IPS-20b (cell line): ENCODE data around the gene RIOK1.

Experiments used
- H3K27ac ChIP-seq: one replicate; pipeline ENCODE4 v1.5.1; 2013; ENCODE audit warnings: low read length
- H3K27me3 ChIP-seq: 2 replicates; pipeline ENCODE4 v1.6.1; 2013; ENCODE audit warnings: mild to moderate bottlenecking, low read length, inconsistent platforms; ENCODE audit not compliant: insufficient read depth
- H3K36me3 ChIP-seq: 2 replicates; pipeline ENCODE4 v1.6.1; 2013; ENCODE audit warnings: low read depth, mild to moderate bottlenecking, inconsistent platforms, low read length, moderate library complexity; ENCODE audit not compliant: insufficient read depth
- H3K4me1 ChIP-seq: 2 replicates; pipeline ENCODE4 v1.6.1; 2013; ENCODE audit warnings: mild to moderate bottlenecking, control low read depth, inconsistent platforms, low read length, moderate library complexity; ENCODE audit not compliant: insufficient read depth
- H3K4me3 ChIP-seq: 2 replicates; pipeline ENCODE4 v1.5.1; 2013; ENCODE audit warnings: mild to moderate bottlenecking, low read length, inconsistent platforms
- H3K9ac ChIP-seq: 2 replicates; pipeline ENCODE4 v1.6.1; 2013; ENCODE audit warnings: low read depth, mild to moderate bottlenecking, inconsistent platforms, low read length, moderate library complexity
- H3K9me3 ChIP-seq: 2 replicates; pipeline ENCODE4 v1.6.1; 2013; ENCODE audit warnings: mild to moderate bottlenecking, low read depth, low read length, inconsistent platforms; ENCODE audit not compliant: insufficient read depth

The RIOK1 gene

DNA sequence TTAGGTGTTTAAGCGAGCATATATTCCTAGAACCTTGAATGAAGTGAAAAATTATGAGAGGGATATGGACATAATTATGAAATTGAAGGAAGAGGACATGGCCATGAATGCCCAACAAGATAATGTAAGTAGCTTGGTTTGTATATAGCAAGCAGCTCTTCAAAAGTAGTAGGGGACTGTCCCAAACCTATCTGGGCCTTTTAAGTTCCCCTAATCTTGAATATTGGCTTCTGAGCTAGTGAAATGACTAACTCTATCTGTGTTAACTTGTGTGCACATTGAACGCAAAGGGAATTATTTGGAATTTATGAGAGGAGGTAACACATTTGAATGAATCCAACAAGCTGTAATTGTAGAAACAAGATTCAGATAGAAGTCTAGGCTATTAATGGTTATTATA lies 21.7 kb downstream of the RIOK1 start:
- H3K4me1 ChIP-seq: peaks cover 9% of the 10 kb centered on the region; the same call in 1 of the 2 replicates

DNA sequence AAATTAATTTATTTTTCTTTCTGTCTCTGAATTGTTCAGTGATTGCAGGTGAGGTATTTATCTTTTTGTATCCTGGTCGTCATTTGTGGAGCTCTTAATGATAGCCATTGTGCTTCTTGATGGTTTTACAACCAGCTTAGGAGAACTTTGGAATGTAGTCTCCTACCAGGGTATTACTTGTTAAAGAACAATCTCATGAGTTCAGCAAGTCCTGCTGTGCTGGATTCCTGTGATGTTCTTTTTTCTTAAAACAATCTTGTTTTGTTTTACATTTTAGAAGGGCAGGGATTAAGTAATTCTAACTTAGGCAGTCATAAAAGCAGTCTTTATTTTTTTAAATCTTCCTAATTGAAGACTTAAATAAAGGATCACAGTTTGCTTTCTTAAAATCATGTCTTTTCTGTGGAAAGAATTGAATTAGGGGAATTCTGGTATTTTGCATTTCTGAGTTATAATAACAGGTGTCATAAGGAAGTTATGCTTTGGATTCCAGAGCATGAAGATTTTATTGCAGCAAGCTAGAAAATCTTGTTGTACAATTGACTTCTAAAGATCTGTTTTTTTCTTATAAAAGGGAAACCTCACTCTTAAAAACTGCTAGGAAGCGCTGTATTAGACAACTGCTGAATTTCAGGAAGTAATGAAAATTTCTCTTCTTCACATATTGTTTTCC lies 23.7 kb downstream of the RIOK1 start:
- no peaks in the 10 kb centered on the region for H3K9me3 ChIP-seq
- H3K4me1 ChIP-seq: peaks cover 9% of the 10 kb centered on the region; the same call in 1 of the 2 replicates
- no peak overlapping the region for H3K9ac ChIP-seq
- H3K27me3 ChIP-seq: no peaks in the 10 kb centered on the region
- H3K27ac ChIP-seq: no peak overlapping the region
- peaks cover 93% of the 10 kb centered on the region for H3K36me3 ChIP-seq
- no peak overlapping the region for H3K4me3 ChIP-seq

More for the DNA sequence above, 21.7 kb downstream of the RIOK1 start:
- Histone ChIP-seq H3K27me3 (no peaks in the 10 kb centered on the region), H3K36me3 (peaks cover 93% of the 10 kb centered on the region), H3K9me3 (no peaks in the 10 kb centered on the region), H3K9ac (no peak overlapping the region), H3K4me3 (no peak overlapping the region), H3K27ac (no peak overlapping the region)

DNA sequence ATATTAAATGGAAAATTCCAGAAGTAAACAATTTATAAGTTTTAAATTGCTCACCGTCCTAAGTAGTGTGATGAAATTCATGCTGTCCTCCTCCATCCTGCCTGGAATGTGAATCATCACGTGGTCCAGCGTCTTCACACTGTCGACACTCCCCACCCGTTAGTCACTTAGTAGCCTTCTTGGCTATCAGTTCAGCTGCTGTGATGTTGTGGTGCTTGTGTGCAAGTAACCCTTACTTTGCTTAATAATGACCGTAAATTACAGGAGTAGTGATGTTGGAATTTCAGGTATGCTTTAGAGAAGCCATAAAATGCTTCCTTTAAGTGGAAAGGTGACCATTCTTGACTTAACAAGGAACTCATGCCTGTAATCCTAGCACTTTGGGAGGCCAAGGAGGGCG lies 25.2 kb downstream of the RIOK1 start:
- Histone ChIP-seq H3K36me3 (peaks cover 84% of the 10 kb centered on the region), H3K4me1 (peaks cover 9% of the 10 kb centered on the region; the same call in 1 of the 2 replicates), H3K4me3 (no peak overlapping the region), H3K27ac (no peak overlapping the region), H3K9me3 (no peaks in the 10 kb centered on the region), H3K27me3 (no peaks in the 10 kb centered on the region), H3K9ac (no peak overlapping the region)

DNA sequence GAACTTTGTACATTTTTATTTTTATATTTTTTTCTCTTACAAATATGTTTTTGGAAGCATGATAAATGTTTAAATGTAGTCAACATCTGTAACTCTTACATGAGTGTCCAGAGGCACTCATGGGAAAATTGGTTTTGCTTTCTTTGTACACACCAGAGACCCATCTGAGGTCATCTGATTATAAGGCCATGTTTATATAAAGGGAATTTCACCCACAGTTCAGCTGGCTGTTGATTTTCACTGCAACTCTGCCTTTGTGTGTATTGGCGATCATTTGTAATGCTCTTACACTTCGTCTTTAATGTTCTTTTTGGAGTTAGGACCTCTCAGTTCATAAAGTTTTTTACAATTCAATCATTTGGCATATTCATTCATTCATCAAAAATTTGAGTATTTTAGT lies 28.1 kb downstream of the RIOK1 start:
- no peak overlapping the region for H3K9ac ChIP-seq
- H3K27ac ChIP-seq: no peak overlapping the region
- peaks cover 56% of the 10 kb centered on the region for H3K36me3 ChIP-seq
- H3K4me3 ChIP-seq: no peak overlapping the region
- no peaks in the 10 kb centered on the region for H3K9me3 ChIP-seq
- peaks cover 17% of the 10 kb centered on the region for H3K4me1 ChIP-seq
- no peaks in the 10 kb centered on the region for H3K27me3 ChIP-seq

DNA sequence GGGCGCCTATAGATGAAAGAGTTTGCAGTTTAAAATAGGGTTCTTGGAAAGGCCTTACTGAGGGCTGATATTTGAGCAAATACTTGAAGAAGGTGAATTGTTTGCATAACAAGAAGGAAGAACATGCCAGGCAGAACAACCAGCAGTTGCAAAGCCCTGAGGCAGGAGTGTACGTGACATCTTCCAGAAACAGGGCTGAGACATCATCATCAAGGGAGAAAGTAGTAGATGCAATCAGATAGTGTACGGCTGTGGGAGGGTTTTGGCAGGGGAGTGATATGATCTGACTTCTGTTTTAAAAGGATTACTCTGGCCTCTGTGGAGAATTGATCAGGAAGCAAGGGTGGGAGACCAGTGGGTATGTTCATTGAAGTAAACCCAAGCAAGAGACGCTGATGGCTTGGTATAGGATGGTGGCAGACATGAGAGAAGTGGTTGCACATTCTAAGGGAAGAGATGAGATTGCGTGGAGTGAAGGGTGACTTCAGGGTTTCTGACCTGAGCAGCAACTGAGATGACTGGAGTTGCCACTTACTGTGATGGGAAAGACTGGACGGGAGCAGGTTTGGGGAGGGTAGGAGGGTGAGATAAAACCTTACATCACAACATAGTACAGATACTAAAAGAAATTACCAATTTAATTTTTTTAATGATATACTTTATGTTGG lies 28.8 kb downstream of the RIOK1 start:
- Histone ChIP-seq H3K9ac (no peak overlapping the region), H3K36me3 (peaks cover 51% of the 10 kb centered on the region), H3K4me3 (no peak overlapping the region), H3K4me1 (peaks cover 17% of the 10 kb centered on the region), H3K27ac (no peak overlapping the region), H3K9me3 (no peaks in the 10 kb centered on the region), H3K27me3 (no peaks in the 10 kb centered on the region)

DNA sequence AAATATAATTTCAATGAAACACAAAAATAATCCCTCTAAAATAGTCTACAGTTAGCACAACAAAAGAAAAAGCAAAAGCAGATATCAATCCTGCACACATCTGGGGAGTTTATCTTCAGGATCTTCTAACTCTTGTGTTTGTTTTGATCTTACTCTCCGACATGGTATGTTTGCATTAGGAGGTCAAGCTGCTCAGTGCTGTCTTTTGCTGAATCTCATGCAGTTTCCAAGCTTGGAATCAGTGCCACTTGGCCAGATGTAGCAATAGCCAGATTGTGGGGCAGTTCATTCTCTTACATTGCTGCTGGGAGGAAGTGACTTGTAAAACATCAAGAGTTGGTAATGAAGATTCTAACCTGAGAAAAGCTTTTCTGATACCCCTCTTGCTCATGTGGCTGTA lies 29.5 kb downstream of the RIOK1 start:
- Histone ChIP-seq H3K9ac (no peak overlapping the region), H3K4me1 (peaks cover 11% of the 10 kb centered on the region; the same call in 1 of the 2 replicates), H3K27ac (no peak overlapping the region), H3K36me3 (peaks cover 44% of the 10 kb centered on the region), H3K9me3 (no peaks in the 10 kb centered on the region), H3K4me3 (no peak overlapping the region), H3K27me3 (no peaks in the 10 kb centered on the region)

DNA sequence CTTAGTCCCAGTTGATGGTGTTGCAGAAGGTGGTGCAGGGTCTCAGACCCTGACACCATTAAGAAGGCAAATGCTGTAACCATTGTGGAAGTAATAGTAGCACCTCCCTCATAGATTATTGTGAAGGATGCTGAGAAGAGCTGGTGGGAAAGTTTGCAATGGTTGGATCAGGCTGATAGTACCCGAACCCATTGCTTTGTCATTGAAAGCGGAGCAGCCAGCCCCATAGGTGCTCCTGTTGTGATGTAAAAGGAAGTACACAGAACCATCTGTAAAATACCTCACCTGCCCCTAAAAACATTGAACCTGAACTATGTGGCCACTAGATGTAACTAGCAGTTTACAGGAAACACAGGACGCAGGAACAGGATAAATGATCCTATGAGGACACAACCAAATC lies 31.5 kb downstream of the RIOK1 start:
- Histone ChIP-seq H3K27me3 (no peaks in the 10 kb centered on the region), H3K4me3 (0 out of 2 replicates have a peak overlapping the region, but pooled peaks have one; percentile 9), H3K9me3 (no peaks in the 10 kb centered on the region), H3K4me1 (peaks cover 8% of the 10 kb centered on the region; the same call in 1 of the 2 replicates), H3K9ac (no peak overlapping the region), H3K27ac (no peak overlapping the region), H3K36me3 (peaks cover 24% of the 10 kb centered on the region)

DNA sequence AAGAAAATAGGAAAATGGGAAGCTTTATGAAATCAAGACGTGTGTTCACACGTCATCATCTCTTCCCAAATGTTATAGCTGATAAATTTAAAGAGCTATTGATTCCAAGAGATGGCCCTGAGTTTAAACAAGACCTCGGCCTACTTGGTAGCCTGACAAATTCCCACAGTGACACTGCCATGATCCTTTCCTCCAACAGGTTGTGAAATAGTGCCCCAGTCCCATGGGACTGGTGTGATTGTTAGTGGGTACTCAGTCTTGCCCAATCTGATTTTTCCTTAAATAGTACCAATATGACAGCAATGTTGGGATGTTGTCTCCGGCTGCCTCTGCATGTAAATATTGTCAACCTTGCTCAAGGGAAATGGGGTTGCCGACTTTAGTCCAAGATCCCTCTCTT lies 34.5 kb downstream of the RIOK1 start:
- Histone ChIP-seq H3K36me3 (no peaks in the 10 kb centered on the region), H3K27me3 (no peaks in the 10 kb centered on the region), H3K27ac (no peak overlapping the region), H3K4me3 (no peak overlapping the region), H3K9ac (no peak overlapping the region), H3K9me3 (no peaks in the 10 kb centered on the region), H3K4me1 (peaks cover 8% of the 10 kb centered on the region; the same call in 1 of the 2 replicates)

DNA sequence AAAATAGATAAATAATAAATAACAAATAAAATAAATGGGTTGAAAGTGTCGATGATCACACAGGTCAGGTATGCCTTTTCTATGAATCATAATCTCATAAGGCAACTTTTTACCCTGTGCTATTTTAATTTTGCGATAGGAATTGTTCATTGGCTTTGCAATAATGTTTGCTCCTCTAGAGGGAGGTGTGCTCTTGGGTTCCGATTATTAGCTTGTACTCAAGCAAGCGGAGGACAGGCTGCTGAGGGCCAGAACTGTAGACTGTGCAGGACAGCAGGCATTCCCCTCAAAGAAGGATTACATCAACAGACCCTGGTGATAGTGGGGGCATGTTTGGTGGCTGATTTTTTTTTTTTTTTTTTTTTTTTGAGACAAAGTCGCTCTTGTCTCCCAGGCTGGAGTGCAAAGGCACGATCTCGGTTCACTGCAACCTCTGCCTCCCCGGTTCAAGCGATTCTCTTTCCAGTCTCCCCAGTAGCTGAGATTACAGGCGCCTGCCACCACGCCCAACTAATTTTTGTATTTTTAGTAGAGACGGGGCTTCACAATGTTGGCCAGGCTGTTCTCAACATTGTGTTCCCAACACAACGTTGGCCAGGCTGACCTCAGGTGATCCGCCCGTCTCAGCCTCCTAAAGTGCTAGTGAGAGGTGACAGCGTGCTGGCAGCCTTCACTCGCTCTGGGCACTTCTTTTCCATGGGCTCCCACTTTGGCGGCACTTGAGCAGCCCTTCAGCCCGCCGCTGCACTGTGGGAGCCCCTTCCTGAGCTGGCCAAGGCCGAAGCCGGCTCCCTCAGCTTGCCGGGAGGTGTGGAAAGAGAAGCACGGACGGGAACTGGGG lies 35.6 kb downstream of the RIOK1 start:
- Histone ChIP-seq H3K4me3 (no peak overlapping the region), H3K27me3 (no peaks in the 10 kb centered on the region), H3K4me1 (peaks cover 8% of the 10 kb centered on the region; the same call in 1 of the 2 replicates), H3K9me3 (no peaks in the 10 kb centered on the region), H3K27ac (no peak overlapping the region), H3K36me3 (no peaks in the 10 kb centered on the region), H3K9ac (no peak overlapping the region)

DNA sequence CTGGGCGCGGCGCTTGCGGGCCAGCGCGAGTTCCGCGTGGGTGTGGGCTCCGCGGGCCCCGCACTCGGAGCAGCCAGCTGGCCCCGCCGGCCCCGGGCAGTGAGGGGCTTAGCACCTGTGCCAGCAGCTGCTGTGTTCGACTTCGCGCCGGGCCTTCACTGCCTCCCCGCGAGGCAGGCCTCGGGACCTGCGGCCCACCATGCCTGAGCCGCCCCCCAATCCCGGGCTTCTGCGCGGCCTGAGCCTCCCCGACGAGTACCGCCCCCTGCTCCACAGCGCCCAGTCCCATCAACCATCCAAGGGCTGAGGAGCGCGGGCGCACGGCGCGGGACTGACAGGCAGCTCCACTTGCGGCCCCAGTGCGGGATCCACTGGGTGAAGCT lies 36.2 kb downstream of the RIOK1 start:
- H3K36me3 ChIP-seq: no peaks in the 10 kb centered on the region
- no peak overlapping the region for H3K4me3 ChIP-seq
- H3K4me1 ChIP-seq: peaks cover 5% of the 10 kb centered on the region; the same call in 1 of the 2 replicates
- no peak overlapping the region for H3K27ac ChIP-seq
- no peaks in the 10 kb centered on the region for H3K27me3 ChIP-seq
- H3K9me3 ChIP-seq: no peaks in the 10 kb centered on the region
- no peak overlapping the region for H3K9ac ChIP-seq

DNA sequence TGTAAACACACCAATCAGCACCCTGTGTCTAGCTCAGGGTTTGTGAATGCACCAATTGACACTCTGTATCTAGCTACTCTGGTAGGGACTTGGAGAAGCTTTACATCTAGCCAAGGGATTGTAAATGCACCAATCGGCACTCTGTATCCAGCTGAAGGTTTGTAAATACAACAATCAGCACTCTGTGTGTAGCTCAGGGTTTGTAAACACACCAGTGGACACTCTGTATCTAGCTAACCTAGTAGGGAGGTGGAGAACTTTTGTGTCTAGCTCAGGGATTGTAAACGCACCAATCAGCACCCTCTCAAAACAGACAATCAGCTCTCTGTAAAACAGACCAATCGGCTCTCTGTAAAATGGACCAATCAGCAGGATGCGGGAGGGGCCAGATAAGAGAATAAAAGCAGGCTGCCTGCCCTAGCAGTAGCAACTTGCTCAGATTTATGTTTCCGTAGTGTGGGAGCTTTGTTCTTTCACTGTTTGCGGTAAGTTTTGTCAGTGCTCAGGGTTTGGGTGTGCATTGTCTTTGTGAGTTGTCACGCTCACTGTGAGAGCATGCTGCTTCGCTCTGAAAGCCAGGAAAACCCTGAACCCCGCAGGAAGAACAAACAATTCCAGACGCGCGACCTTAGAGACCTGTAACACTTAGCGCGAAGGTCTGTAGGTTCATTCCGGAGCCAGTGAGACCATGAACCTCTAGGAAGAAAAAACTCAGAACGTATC lies 37.0 kb downstream of the RIOK1 start:
- H3K9ac ChIP-seq: no peak overlapping the region
- H3K4me1 ChIP-seq: no peaks in the 10 kb centered on the region; the same call in 1 of the 2 replicates
- no peak overlapping the region for H3K27ac ChIP-seq
- H3K27me3 ChIP-seq: no peaks in the 10 kb centered on the region
- H3K9me3 ChIP-seq: no peaks in the 10 kb centered on the region
- H3K36me3 ChIP-seq: no peaks in the 10 kb centered on the region
- H3K4me3 ChIP-seq: no peak overlapping the region
